Measurements from ENCODE around the gene ERLIN1.

DNA sequence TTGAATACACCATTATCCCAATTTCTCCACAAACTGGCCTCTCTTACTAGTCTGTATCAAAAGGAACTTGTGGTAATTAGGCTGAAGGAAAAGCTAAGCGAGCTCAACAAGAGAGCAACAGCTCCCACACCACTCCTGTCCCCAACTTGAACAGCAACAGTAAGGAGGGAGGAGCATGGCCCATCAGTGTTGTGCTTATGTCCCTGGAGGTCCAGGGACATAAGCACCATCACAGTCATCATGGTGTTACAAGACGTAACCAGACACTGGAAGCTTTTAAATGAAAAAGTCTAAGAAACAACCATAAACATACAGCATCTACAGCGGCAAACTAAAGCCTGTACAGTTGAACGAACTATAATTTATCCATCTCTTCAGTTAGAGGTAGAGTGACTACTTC, 989 bp downstream of the ERLIN1 start:
- TF ChIP-seq CTCF (IDR thresholded peaks at IDR 0.05) (no peak), POLR2AphosphoS5 (IDR thresholded peaks at IDR 0.05) (no peak), POLR2A (IDR thresholded peaks at IDR 0.05) (no peak)

Measured in gastroesophageal sphincter (tissue), 3 donors.